Neural progenitor cell (in vitro differentiated cells): Measurements from ENCODE around the gene RBM33. TPM values are rescaled to one million over a fixed set of nuclear protein-coding genes. Genes with fewer than 3 reads are reported as not detected.

Experiments
- DNase-seq: peaks from one replicate; pipeline ENCODE4 v3.0.0-alpha.2; 2016; ENCODE audit warnings: low spot score
- H2AFZ ChIP-seq: fragments of 200-600 bp; sonication (generic); replicated peaks from 2 replicates; pipeline ENCODE4 v1.6.1; 2016; ENCODE audit warnings: antibody characterized with exemption
- H3F3A ChIP-seq: fragments of 200-600 bp; sonication (generic); 2 replicates; pipeline ENCODE4 v1.6.1; 2016; ENCODE audit warnings: antibody characterized with exemption, low read depth
- H3K27ac ChIP-seq: fragments of 200-600 bp; sonication (generic); 2 replicates; pipeline ENCODE4 v1.5.1; 2016; ENCODE audit warnings: mild to moderate bottlenecking
- H3K27me3 ChIP-seq: fragments of 200-600 bp; sonication (generic); 2 replicates; pipeline ENCODE4 v1.6.1; 2016; ENCODE audit warnings: mild to moderate bottlenecking, moderate library complexity
- H3K36me3 ChIP-seq: fragments of 200-600 bp; sonication (generic); 2 replicates; pipeline ENCODE4 v1.5.1; 2016
- H3K4me1 ChIP-seq: fragments of 200-600 bp; sonication (generic); 2 replicates; pipeline ENCODE4 v1.6.1; 2016; ENCODE audit warnings: mixed run types
- H3K4me2 ChIP-seq: fragments of 200-600 bp; sonication (generic); 2 replicates; pipeline ENCODE4 v1.6.1; 2016
- H3K4me3 ChIP-seq: fragments of 200-600 bp; sonication (generic); 2 replicates; pipeline ENCODE4 v1.5.1; 2016
- H3K79me2 ChIP-seq: fragments of 200-600 bp; sonication (generic); 2 replicates; pipeline ENCODE4 v1.6.1; 2016; ENCODE audit warnings: low read depth
- H3K9ac ChIP-seq: fragments of 200-600 bp; sonication (generic); 2 replicates; pipeline ENCODE4 v1.6.1; 2016
- H3K9me3 ChIP-seq: fragments of 200-600 bp; sonication (generic); 2 replicates; pipeline ENCODE4 v1.5.1; 2016; ENCODE audit warnings: low read depth
- H4K20me1 ChIP-seq: fragments of 200-600 bp; sonication (generic); 2 replicates; pipeline ENCODE4 v1.6.1; 2016; ENCODE audit warnings: low read depth
- H3K27ac Mint-ChIP-seq: 3 replicates; pipeline ENCODE4 v1.8.0; 2021; ENCODE audit warnings: mixed read lengths
- H3K27me3 Mint-ChIP-seq: 2 replicates; pipeline ENCODE4 v1.8.0; 2022; ENCODE audit warnings: low read depth, mild to moderate bottlenecking, inconsistent platforms, moderate library complexity, mixed read lengths; ENCODE audit not compliant: insufficient read depth
- H3K36me3 Mint-ChIP-seq: 3 replicates; pipeline ENCODE4 v1.8.0; 2021; ENCODE audit warnings: mixed read lengths
- H3K4me1 Mint-ChIP-seq: 3 replicates; pipeline ENCODE4 v1.8.0; 2021; ENCODE audit warnings: mixed read lengths
- H3K4me3 Mint-ChIP-seq: 3 replicates; pipeline ENCODE4 v1.8.0; 2021; ENCODE audit warnings: mild to moderate bottlenecking, moderate library complexity, mixed read lengths
- H3K9me3 Mint-ChIP-seq: 3 replicates; pipeline ENCODE4 v1.8.0; 2020; ENCODE audit warnings: mixed read lengths
- EZH2 ChIP-seq: fragments of 200-600 bp; sonication (generic); IDR thresholded peaks from 2 replicates; pipeline ENCODE4 v1.6.1; 2017; ENCODE audit warnings: antibody characterized with exemption, mild to moderate bottlenecking, moderate library complexity
- EZH2phosphoT487 ChIP-seq: fragments of 200-600 bp; sonication (generic); IDR thresholded peaks from 2 replicates; pipeline ENCODE4 v1.6.1; 2017; ENCODE audit warnings: antibody characterized with exemption
- total RNA-seq: library from RNA; depleted of rRNA; stranded (reverse); fragments of >200 nt; gene quantifications from 2 replicates; pipeline ENCODE4 v1.2.3, GENCODE V29; 2015; ENCODE audit warnings: low replicate concordance
- TF ChIP-seq, protein P1 (sequence below): fragments of 200-600 bp; sonication (generic); IDR thresholded peaks from 2 replicates; pipeline ENCODE4 v1.5.1; 2017; ENCODE audit warnings: antibody characterized with exemption, mild to moderate bottlenecking

Gene RBM33
- total RNA-seq, 1 donor from 2014 or later: 48.6 TPM

DNA sequence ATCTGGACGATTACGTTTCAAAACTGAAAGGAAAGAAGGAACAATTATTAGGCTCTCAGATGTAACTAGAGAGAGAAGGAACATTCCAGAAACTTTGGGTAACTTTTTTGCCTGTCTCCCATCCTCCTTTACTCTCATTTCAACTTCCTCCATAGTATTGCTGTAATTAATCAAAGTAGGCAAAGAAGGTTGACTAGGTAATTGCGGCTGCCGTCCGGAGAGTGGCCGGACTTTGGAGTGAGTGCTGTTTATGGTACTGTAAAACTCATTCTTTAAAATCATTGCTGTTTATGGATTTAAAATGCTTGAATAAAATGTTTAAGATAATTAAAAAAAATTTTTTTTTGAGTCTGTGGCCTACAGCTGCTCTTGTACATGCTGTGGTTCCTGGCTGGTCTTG, 56.4 kb downstream of the RBM33 start:
- H3K36me3 ChIP-seq: peaks cover 24% of the 10 kb centered on the region
- no peaks in the 10 kb centered on the region for H3K9me3 ChIP-seq
- H3K27me3 ChIP-seq: no peaks in the 10 kb centered on the region
- H3K4me1 Mint-ChIP-seq: peaks cover 7% of the 10 kb centered on the region
- no peaks in the 10 kb centered on the region for H3K4me1 ChIP-seq
- no peak overlapping the region for H3K9ac ChIP-seq
- H3K79me2 ChIP-seq: peaks cover 57% of the 10 kb centered on the region
- peaks cover 2% of the 10 kb centered on the region for H3K27me3 Mint-ChIP-seq
- no peak overlapping the region for H3K4me3 ChIP-seq
- H4K20me1 ChIP-seq: peaks cover 31% of the 10 kb centered on the region
- H3K4me3 Mint-ChIP-seq: no peak overlapping the region
- H3K27ac Mint-ChIP-seq: no peak overlapping the region
- no peak for DNase-seq
- no peak overlapping the region for H2AFZ ChIP-seq
- no peak overlapping the region for H3K27ac ChIP-seq
- no peaks in the 10 kb centered on the region for H3K9me3 Mint-ChIP-seq
- H3K36me3 Mint-ChIP-seq: peaks cover 54% of the 10 kb centered on the region
- H3K4me2 ChIP-seq: no peak overlapping the region
- no peaks in the 10 kb centered on the region for H3F3A ChIP-seq
- TF ChIP-seq, protein P1, sequence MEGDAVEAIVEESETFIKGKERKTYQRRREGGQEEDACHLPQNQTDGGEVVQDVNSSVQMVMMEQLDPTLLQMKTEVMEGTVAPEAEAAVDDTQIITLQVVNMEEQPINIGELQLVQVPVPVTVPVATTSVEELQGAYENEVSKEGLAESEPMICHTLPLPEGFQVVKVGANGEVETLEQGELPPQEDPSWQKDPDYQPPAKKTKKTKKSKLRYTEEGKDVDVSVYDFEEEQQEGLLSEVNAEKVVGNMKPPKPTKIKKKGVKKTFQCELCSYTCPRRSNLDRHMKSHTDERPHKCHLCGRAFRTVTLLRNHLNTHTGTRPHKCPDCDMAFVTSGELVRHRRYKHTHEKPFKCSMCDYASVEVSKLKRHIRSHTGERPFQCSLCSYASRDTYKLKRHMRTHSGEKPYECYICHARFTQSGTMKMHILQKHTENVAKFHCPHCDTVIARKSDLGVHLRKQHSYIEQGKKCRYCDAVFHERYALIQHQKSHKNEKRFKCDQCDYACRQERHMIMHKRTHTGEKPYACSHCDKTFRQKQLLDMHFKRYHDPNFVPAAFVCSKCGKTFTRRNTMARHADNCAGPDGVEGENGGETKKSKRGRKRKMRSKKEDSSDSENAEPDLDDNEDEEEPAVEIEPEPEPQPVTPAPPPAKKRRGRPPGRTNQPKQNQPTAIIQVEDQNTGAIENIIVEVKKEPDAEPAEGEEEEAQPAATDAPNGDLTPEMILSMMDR: no peak
- TF ChIP-seq EZH2phosphoT487 (no peak), EZH2 (no peak)

DNA sequence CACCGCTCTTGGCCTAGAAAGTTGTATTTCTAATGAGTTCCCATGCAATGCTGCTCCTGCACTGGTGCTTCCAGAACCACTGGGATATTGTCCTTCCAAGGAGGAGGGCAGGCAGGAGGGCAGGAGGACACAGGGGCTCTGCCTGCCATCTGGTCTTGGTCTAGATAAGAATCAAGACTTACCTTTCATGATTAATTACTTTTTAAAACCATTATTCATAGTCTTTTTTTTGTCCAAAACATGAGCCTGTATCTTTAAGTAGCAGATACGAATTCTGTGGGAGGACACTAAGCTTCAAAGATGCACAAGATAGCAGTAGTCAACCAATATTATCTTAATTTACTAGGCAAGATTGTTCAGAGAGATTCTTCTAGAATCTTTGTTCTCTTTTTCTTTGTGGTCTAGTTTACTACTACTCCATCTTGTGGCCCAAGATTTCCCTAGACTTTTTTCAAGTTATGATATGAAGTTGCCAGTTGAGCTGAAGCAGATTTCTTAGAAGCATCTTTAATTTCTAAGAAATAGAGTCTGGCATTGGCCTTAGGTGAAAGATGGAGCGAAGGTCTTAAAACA, 57.6 kb downstream of the RBM33 start:
- no peak overlapping the region for H3K27ac Mint-ChIP-seq
- H3K4me1 Mint-ChIP-seq: peaks cover 7% of the 10 kb centered on the region
- H3K4me3 ChIP-seq: no peak overlapping the region
- no peaks in the 10 kb centered on the region for H3K9me3 Mint-ChIP-seq
- no peak overlapping the region for H3K4me3 Mint-ChIP-seq
- peaks cover 23% of the 10 kb centered on the region for H4K20me1 ChIP-seq
- no peak overlapping the region for H3K9ac ChIP-seq
- peaks cover 2% of the 10 kb centered on the region for H3K27me3 Mint-ChIP-seq
- peaks cover 24% of the 10 kb centered on the region for H3K36me3 ChIP-seq
- H3K4me2 ChIP-seq: no peak overlapping the region
- H3K9me3 ChIP-seq: no peaks in the 10 kb centered on the region
- H3K27me3 ChIP-seq: no peaks in the 10 kb centered on the region
- TF ChIP-seq EZH2phosphoT487 (no peak), EZH2 (no peak)
- TF ChIP-seq, protein P1: no peak
- H3K36me3 Mint-ChIP-seq: peaks cover 49% of the 10 kb centered on the region
- no peak for DNase-seq
- H3K4me1 ChIP-seq: no peaks in the 10 kb centered on the region
- no peak overlapping the region for H3K27ac ChIP-seq
- peaks cover 49% of the 10 kb centered on the region for H3K79me2 ChIP-seq
- no peak overlapping the region for H2AFZ ChIP-seq
- H3F3A ChIP-seq: no peaks in the 10 kb centered on the region

DNA sequence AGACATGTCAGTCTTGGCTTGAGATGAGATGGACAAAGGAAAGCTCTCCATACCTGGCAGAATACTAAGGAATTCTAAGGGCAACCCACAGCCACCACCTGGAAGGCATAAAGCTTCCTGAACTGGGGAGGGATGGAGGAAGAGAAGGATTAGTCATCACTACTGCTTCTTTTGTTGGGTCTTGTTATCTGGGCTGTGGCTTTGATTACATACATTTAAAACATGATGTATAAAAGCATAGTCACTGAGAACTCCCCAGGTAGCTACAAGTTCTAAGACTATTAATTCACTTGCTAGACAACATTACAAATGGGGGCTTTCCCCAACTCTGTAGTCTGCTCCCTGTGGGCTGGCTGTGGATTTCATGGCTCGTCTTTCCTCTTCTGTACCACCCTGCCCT, 58.2 kb downstream of the RBM33 start:
- H2AFZ ChIP-seq: no peak overlapping the region
- H3K9me3 Mint-ChIP-seq: no peaks in the 10 kb centered on the region
- peaks cover 2% of the 10 kb centered on the region for H3K27me3 Mint-ChIP-seq
- no peaks in the 10 kb centered on the region for H3K27me3 ChIP-seq
- H3K27ac Mint-ChIP-seq: no peak overlapping the region
- no peak overlapping the region for H3K4me3 ChIP-seq
- peaks cover 23% of the 10 kb centered on the region for H4K20me1 ChIP-seq
- peaks cover 24% of the 10 kb centered on the region for H3K36me3 ChIP-seq
- peaks cover 46% of the 10 kb centered on the region for H3K79me2 ChIP-seq
- TF ChIP-seq, protein P1: no peak
- no peak for TF ChIP-seq EZH2
- TF ChIP-seq EZH2phosphoT487: no peak
- no peaks in the 10 kb centered on the region for H3F3A ChIP-seq
- peaks cover 7% of the 10 kb centered on the region for H3K4me1 Mint-ChIP-seq
- H3K9ac ChIP-seq: no peak overlapping the region
- no peaks in the 10 kb centered on the region for H3K9me3 ChIP-seq
- H3K4me1 ChIP-seq: no peaks in the 10 kb centered on the region
- no peak for DNase-seq
- H3K36me3 Mint-ChIP-seq: peaks cover 49% of the 10 kb centered on the region
- H3K4me2 ChIP-seq: no peak overlapping the region
- H3K27ac ChIP-seq: no peak overlapping the region
- H3K4me3 Mint-ChIP-seq: no peak overlapping the region
